NCI-H146 (cell line): ENCODE measurements around the gene PXK.

Experiments used
- DNase-seq: peaks from one replicate; lab custom pipeline; 2025; lab: John Stamatoyannopoulos, UW

Gene PXK

GRCh38 chr3:58383904-58384303 lies 51.2 kb downstream of the PXK start:
- DNase-seq = no peak

GRCh38 chr3:58384381-58385090 lies 51.8 kb downstream of the PXK start:
- no peak for DNase-seq

DNA sequence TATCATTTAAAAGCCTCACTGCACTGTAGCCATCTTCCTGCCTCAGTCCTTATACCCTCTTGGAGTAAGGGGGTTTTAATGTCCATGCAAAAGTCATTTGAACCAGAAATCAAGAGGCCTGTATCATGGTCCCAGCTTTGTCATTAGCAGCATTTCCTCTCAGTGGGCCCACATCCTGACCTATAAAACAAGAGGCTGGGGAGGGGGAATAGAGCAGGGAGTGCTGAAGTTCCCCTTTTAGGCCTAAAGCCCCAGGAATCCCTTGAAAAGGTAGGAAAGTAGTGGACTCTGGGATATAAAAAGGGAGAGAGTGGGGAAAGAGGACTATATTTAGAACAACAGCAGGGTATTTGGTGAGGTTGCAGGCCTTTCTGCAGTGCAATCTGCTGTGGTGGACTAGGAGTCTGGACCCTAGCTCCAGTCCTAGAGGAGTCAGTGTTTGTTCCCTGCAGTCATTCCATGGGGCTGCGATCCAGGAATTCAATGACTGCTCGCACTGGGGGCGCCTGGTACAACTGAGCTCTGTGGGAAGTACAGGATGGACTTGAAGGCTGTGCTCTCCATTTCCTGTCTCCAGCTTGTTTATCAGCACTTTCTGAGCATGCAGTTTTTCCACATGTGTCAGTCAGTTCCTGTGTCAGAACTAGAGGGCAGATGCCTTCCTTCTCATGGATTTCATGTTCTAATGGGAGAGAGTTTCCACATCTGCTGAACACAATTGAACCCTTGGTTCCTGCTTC lies 54.1 kb downstream of the PXK start:
- no peak for DNase-seq

GRCh38 chr3:58387650-58388546 lies 55.2 kb downstream of the PXK start:
- no peak for DNase-seq

DNA sequence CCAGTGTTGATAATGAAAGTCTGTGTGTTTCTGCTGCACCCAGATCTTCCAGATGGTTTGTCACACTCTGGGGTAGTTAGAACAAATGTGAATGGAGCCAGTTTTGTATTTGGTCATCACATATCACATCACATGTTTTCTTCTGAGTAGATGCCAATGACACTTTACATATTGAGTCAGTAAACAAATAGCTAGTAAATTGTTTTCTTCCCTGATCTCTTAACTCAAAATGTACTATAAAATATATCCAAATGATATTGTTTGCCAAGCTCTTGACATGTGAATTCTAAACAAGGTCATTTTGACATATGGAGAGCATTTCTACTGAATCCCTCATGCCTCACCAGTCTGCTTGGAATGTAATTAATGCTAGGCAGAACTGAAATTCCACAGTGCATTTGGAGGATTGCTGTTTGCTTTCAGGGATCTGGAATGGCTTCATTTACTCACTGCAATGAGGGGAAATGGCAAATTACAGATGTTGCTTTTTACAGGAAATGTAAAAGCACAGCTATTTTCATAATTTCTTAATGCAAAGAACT lies 55.9 kb downstream of the PXK start:
- DNase-seq = no peak

DNA sequence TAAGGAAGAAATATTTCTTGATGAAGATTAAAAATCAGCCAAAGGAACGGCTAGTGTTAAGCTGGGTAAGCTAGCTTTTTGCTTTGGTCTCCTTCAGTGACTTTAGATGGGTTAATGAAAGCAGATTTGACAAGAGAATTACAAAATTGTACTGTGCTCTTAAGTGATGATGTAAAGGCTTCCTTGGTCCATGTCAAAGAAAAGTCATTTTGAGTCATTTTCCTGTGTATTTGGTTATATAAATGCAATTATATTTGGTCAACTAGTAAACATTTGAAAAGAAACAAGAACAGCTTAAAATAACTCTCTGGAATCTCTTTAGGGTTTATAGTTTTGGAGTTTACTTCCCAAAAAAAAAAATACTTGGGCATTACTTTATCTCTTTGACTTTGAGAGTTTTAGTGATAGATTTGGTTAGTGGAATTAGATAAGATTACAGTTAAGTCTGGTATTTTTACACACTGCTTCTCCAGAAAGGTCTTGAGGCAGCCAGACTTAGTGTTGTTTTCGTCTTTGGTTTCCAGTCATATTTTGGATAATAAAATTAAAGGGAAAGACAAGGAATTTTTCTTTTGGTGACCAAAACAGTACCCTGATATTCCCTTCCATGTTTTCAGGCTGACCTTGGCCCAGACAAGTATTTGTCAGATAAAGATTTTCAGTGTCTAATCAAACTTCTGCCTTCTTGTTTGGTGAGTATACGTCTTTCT lies 58.6 kb downstream of the PXK start:
- no peak for DNase-seq

GRCh38 chr3:58392181-58392580 lies 59.5 kb downstream of the PXK start:
- no peak for DNase-seq

GRCh38 chr3:58394339-58394738 lies 61.6 kb downstream of the PXK start:
- DNase-seq = no peak

DNA sequence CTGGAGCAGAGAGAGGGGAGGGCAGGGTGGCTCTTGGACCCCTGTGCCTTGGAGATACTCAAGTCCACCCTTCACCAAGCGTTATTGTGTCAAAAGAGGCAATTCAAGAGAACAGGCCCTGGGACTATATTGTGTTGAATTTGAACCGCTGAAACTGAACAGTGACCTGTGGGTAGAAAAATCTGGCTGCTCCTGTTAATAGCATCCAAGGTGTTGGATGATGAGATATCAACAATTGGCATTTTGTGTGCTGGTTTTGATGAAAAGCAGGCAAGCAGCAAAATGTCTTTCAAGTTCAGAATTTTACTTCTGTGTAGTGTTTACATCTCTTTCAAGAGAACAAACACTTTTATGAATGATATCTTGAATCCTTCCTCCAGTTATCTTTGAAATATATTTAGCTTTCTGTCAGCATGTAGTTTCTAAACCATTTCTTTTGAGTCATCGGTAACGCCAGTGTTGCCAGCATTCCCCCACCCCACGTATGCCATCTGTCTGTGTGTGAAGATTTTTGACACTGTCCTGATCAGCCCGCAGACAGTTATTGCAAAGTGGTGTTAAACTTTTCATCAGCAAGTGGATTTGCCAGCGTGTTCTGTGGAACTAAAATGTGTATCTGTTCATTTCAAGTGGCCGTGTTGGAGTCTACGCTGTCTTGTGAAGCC lies 66.1 kb downstream of the PXK start:
- DNase-seq = no peak

- DNase-seq = no peak
Measured at GRCh38 chr3:58403513-58404109, 70.9 kb downstream of the PXK start.

DNA sequence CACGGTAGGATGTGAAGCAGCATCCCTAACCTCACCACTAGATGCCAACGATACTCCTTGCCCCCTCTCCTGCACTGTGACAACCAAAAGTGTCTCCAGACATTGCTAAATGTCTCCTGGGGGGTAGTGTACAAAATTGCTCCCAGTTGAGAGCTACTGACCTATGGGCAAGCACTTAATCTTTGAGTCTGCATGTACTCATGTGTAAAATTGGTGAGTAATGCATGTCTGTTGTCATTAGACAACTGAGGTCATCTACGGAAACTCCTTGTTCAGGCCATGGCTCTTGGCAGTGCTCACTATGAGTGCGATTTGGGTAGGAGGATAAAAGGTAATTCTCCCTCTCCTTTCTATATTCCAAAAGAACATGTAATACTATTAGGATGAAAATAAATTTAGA lies 71.7 kb downstream of the PXK start:
- DNase-seq = no peak

DNA sequence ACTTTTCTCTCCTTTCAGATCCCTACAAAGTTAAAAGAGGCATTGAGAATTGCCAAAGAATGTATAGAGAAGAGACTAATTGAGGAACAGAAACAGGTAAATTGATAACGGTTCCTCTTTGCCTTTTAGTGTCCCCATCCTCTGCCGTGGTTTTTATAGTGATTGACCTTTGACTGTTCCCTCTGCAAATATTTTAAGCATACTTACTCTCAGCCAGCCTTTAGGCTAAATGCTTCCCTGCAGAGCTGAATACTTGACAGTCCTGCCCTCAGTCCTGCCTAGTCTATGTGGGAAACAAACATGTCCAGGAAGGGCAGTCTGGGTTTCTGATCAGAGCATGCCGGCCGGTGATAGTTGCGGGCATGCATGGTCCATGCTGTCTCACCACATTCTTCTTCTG lies 76.2 kb downstream of the PXK start:
- no peak for DNase-seq

GRCh38 chr3:58409663-58410062 lies 77.0 kb downstream of the PXK start:
- DNase-seq = no peak

DNA sequence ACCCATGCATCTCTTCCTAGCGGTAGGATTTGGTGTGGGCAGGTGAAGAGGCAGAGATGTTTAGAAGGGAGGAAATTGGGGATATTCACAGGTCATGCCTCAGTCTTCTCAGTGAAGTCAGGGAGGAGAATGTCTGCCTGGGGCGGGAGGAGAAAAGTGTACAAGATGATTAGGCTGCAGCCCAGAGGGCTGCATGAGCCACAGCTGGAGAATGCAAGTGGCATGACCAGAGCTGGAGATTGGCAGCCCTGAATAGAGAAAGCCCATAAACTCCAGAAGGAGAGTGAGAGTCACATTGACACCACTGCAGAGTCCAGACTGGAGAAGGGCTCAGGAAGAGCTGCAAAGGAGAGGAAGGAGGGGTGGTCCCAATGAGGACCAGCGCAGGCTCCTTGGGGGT lies 78.3 kb downstream of the PXK start:
- no peak for DNase-seq

DNA sequence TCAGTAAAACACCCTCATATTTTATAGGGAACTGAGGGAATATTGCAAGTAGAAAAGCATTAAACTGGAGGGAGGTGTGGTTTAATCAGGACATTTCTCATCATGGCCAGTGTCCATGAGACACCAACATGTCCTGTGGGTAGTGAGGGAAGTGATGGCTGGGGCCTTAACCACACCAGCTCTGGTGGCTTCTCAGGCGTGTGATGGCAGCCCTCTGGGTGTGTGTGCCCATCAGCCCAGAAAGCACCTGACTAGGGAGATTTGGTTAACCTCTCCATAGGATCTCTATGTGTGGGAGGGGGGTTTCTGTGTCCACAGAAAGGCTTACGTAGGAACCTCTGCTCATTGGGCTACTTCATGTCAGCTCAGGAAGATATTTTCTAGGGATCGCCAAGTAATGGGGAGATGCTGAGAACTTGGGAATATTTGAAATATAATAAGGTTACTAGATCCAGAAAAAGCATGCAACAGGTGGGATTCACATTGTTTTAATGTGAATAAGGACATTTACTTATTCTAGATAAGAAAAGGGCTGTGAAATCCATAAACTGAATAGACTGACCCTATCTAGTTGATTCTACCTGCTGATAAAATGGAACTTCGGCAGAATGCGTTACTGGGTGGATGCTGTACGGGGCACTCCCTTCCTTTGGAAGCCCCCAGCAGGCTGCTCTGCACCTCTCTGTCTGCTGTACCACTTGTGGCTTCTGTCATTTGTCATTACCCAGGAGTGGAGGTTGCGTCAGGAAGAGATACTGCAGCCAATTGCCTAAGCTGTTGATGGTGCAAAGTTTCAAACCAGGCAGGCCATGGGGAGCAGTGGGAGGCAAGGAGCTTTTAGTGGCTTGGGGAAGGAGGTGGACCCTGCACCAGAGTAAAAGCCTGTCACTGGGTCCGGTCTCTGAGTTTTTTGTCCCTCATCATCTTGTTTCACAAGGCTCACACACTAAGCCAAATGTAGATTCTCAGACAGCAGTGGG lies 79.4 kb downstream of the PXK start:
- DNase-seq = no peak

DNA sequence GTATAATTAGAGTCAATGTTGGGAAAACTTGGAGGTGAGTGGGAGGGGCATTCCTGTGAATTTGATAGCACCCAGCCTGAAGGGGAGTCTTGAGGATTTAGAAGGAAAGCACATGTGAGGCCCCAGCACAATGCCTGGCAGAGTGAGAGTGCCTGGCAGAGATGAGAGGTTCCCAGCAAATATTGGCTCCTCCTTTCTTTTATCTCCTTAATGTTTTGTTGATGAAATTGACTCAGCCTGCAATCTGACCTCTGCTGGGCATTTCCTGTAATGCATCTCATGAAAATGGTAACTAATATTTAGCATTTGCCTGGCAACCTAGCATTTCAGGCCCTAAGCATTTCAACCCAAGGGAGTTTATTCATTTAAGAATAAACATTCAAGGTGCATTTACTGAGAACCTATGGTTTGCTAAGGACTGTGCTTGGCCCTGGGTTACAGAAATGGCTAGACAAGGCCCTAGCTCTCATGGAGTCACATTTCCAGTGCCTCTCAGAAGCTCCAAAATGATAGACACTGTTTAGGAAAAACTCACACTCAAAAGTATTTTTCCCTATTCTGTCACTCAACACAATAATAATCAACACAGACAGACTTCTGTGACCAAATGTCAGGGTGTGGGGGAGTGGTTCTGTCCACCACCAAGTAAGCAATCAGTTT lies 82.0 kb downstream of the PXK start:
- peak; percentile 44 for DNase-seq

DNA sequence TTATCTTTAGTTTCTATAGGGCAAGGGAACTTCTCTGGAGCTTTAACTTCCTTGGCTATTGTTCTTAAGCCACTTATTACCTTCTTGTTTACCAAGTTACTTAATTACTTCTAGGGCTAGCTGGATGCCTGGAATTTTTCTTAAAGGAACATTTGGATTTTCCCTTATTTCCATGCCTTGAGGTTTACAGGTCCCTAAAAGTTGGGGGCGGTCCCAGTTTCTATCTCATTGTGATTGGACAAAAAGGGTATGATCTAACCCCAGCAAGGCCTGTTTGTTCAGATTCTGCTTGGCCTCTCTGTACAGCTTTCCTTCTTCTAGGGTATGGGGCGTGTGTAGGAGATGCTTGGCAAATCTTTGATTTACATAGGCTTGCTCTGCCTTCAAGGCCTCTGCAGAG lies 83.5 kb downstream of the PXK start:
- no peak for DNase-seq

DNA sequence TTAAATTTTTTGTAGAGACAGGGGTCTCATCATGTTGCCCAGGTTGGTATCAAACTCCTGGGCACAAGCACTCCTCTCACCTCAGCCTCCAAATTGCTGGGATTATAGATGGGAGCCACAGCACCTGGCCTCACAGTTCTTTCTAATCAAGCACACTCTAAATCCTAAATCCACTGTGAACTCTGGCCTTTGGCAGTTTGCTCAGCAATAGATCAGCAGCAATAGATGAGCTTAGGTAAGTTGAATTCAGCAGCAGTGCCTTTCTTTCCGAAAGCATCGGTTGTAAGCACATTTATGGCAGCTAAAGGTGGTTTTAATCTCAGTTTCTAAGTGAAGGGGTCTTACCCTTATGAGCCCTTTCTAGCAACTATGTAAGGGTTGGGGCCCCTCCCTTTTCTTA lies 84.4 kb downstream of the PXK start:
- no peak for DNase-seq

DNA sequence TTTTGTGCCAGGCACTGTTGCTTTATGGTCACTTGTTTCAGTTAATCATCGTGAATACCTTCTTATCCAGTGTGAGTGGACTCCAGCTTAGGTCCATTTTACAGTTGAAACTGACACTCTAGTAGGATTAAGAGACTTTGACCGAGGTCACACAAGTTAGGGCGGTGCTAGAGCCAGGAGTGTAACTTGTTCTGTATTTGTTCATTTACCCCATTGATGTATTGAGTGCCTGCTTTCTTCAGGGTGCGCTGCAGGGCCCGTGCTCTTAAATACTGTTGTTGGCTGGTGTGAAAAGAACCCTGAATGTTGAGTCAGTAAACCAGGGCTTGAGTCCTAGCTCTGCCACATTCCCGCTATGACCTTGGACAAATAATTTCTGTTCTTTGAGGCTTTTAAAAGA lies 85.5 kb downstream of the PXK start:
- DNase-seq = no peak
